GM21447 (cell line): ENCODE results near the gene ANKRD11.
A peak's percentile ranks its signal among the peaks of the same experiment; 100 is the strongest.
"Not testable (repeated sequence)": the region's sequence is repeated elsewhere in the genome, so short reads cannot be mapped to it uniquely, and the experiment has no call there.

ENCODE experiments used
- ATAC-seq: cut with Tn5 transposase; IDR thresholded peaks from one replicate; pipeline ENCODE4 v1.9.1; 2021; ENCODE audit not compliant: unreplicated experiment

ANKRD11 gene

GRCh38 chr16:89434490-89434889 lies 55.9 kb downstream of the ANKRD11 start:
- ATAC-seq, result no peak

DNA sequence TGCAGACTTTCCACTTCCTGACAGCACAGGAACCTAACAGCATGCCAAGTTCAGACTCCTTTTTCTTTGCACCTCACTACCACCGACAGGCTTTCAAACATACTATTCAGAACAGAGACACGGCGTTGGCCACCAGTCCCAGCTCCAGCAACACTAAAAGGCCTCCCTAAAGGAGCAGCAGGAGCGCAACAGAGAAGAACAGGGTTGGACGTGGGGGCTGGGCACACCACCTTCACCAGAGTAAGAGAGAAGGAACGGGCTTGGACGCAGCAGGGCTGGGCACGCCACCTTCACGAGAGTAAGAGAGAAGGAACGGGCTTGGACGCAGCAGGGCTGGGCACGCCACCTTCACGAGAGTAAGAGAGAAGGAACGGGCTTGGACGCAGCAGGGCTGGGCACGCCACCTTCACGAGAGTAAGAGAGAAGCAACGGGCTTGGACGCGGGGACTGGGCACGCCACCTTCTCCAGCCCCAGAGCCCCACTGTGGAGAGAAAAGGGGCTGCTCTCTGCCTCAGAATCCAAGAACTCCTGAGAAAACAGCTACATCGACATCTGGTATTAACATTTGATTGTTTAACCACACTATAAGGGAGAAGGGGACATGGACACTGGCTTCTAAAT lies 56.9 kb downstream of the ANKRD11 start:
- not testable (repeated sequence) for ATAC-seq

DNA sequence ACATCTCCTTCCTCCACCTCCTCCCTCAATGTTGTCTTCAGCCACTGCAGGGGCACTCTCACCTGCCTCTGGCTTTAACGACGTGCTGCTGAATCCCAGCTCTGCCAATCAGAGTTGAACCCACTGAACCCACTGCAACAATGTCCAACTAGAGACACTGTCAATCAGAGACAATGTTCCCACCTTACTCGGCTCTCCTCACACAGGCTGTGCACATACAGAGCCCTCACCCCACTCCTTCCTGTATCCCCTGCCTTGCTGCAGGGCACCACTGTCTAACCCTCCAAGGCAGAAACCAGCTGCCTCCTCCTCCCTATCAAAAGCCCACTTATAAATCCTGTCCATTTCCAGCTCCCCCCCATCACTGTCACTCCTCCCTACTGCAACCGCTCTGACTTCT lies 58.7 kb downstream of the ANKRD11 start:
- no peak for ATAC-seq

GRCh38 chr16:89431158-89431584 lies 59.2 kb downstream of the ANKRD11 start:
- no peak for ATAC-seq

DNA sequence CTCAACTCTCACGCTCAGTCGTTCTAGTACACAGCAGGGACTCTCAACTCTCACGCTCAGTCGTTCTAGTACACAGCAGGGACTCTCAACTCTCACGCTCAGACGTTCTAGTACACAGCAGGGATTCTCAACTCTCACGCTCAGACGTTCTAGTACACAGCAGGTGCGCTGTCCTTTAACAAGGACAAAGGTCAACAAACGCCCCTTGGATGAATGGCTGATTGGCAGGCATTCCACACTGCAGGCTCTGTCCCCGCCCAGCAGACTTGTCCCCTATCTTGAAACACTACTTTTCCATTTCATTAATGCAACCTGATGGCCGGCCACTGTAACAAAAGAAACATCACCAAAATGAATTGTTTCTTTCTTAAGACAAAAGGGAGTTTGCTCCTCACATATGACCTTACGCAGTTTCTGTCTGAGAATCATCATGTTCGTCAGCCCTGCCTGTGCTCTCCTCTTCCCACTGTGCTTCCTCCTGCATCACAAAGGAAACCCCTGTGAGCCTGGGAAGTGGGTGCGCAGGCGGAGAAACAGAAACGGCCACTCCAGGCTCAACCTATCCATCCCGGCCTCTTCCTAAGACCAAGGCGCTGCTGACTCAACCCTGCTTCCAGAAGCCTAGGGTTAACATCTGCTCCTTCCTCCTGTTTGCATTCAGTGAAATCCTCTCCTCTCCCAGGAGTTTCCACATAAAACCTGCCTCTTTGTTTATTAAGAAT lies 59.8 kb downstream of the ANKRD11 start:
- ATAC-seq, result no peak

GRCh38 chr16:89428605-89429004 lies 61.8 kb downstream of the ANKRD11 start:
- ATAC-seq, result not testable (repeated sequence)

DNA sequence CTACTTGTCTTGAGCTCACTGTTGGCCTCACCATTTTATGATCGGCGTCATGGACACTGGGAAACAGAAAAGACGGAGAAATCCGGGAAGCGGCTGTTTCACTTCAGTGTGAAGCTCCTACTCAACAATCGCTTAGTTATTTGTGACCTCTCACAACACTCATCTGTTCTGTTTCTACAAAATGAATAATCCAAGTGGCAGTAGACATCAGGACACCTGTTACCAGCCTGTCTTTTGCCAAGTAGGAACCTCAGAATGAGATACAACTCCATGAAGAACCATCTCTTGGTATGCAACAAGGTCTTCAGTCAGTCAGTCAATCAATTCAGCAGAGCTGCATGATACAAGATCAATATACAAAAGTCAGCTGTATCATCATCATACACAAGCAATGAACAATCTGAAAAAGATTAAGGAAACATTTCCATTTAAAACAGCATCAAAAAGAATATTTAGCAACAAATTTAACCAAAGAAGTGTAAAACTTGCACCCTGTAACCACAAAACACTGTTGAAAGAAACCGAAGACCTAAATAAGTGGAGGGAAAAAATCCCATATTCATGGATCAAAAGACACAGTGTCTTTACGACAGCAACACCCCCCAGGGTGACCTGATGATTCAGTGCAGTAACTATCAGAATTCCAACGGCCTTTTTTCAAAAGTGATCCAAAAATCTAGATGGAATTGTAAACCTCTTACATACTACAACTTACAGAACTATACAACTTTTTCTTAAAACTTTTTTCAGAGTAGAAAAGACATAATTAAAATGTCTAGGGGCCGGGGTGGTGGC lies 63.4 kb downstream of the ANKRD11 start:
- ATAC-seq, result no peak

GRCh38 chr16:89425523-89425922 lies 64.8 kb downstream of the ANKRD11 start:
- no peak for ATAC-seq

DNA sequence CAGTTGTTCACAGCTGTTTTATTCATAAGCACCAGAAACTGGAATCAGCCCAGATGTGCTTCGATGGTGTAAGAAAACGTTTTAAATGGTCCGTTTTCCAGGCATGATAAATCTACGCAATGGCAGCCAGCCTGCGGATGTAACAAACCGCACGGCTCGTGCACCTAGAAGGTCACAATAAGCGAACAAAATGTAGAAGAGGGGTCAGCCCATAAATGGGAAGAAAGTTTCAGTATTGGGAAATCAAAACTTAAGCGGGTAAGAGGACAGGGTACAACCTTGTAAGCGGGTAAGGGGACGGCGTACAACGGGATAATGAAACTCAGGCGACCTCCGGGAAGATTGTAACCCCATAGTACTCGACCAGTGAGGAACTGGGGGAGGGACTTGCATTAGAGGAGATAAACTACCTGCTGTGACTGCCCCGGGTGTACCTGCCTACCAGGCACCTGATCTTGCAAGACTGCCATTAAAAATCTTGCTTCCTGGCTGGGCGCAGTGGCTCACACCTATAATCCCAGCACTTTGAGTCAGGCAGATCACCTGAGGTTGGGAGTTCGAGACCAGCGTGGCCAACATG lies 66.6 kb downstream of the ANKRD11 start:
- no peak for ATAC-seq

- peak; percentile 73 for ATAC-seq
Measured at GRCh38 chr16:89422905-89423630, 67.3 kb downstream of the ANKRD11 start.

DNA sequence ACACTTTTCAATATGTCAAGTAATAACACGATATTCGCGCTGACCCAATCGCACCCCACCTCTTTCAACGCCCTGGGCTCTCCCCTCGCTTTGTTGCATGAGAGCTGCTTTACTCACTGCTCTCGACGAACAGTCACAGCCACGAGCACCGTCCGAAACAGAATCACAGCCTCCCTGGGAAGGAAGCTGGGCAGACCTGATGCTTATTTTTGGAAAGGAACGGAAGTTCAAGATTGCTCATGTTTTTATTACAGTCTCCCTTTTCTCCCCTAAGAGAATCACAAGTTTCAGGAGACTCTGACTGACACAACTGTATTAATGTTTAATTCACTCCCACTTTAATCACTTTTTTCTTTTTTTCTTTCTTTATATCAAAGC lies 67.8 kb downstream of the ANKRD11 start:
- peak; percentile 58 for ATAC-seq

DNA sequence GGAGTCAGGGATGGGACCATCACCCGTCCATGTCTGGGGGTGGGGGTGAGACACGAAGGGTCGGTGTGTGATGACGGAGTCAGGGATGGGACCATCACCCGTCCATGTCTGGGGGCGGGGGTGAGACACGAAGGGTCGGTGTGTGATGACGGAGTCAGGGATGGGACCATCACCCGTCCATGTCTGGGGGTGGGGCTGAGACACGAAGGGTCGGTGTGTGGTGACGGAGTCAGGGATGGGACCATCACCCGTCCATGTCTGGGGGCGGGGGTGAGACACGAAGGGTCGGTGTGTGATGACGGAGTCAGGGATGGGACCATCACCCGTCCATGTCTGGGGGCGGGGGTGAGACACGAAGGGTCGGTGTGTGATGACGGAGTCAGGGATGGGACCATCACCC lies 69.1 kb downstream of the ANKRD11 start:
- ATAC-seq, result not testable (repeated sequence)

- no peak for ATAC-seq
Measured at GRCh38 chr16:89420204-89420603, 70.2 kb downstream of the ANKRD11 start.

DNA sequence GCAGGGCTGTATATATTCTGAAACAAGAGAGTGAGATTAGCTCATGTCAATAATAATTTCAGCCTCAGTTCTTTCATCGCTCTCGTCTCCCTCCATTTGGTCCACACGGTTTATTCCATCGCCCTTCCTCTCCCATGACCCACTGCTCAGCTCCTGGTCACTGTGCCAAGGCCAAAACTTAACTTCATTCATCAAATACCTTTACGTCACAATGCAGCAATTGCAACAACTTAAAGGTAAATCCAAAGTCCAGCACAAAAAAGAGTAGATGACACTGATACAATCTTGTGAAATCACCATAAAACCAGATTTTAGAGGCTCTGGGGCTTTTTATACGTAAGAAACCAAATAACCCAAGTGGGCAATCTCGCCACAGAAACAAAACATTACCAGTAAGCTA lies 72.0 kb downstream of the ANKRD11 start:
- no peak for ATAC-seq

DNA sequence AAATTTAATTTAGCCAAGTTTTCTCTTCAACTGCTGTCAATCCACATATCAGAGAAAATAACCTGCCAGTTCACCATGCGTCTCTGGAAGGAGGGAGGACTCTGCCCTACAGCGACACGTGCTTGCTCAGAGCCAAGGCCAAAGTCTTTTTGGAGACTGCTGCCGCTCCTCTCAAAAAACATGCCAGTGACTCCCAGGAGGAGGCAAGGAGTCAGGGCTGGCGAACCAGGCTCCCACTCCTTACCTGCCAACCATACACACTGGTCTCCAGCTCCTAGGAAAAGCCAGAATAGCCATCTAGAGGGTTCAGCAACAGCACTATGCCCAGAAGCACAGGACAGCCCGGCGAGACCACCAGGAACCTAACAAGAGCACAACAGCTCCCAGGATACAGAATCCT lies 73.0 kb downstream of the ANKRD11 start:
- ATAC-seq, result no peak

GRCh38 chr16:89413811-89414585 lies 76.4 kb downstream of the ANKRD11 start:
- no peak for ATAC-seq

GRCh38 chr16:89412811-89413210 lies 77.5 kb downstream of the ANKRD11 start:
- no peak for ATAC-seq

GRCh38 chr16:89411335-89411850 lies 79.0 kb downstream of the ANKRD11 start:
- ATAC-seq, result no peak

GRCh38 chr16:89410794-89411309 lies 79.5 kb downstream of the ANKRD11 start:
- ATAC-seq, result no peak

DNA sequence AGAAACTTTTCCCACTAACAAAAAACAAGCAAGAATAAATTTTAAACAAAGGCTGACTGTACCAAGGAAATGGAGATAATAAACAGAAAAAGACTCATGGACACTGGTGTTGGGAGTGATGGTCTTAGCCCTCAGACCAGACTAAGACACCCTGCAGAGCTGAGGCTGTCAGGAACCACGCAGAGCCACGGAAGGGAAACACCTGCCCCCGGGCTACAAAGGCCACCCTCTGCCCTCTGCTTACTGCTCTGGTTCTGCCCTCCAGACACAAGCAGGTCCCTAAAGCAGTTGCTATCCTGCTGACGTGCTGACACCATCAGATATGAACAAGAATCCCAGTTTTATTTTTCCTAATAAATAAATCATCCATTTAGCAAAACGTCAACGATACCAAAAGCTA lies 80.0 kb downstream of the ANKRD11 start:
- ATAC-seq, result no peak
